Activated CD4-positive, alpha-beta memory T cell treated with anti-CD3 and anti-CD28 coated beads for 36 hours (primary cell): ENCODE measurements around the gene HIPK2. TPM values are rescaled to one million over a fixed set of nuclear protein-coding genes. Genes with fewer than 3 reads are reported as not detected.

Source experiments
- CTCF ChIA-PET: fragments of 350-600 bp; sonication (Branson Sonifier 250); formaldehyde crosslinking; loops from one replicate; lab custom pipeline; 2021; ENCODE audit warnings: antibody characterized with exemption, inconsistent platforms; lab: Charles Lee
- POLR2A ChIA-PET: fragments of 350-600 bp; sonication (Branson Sonifier 250); formaldehyde crosslinking; loops from one replicate; lab custom pipeline; 2021; ENCODE audit warnings: antibody characterized with exemption; lab: Charles Lee
- DNase-seq: peaks from one replicate; pipeline ENCODE4 v3.0.0-alpha.2; 2020
- H3K27ac Mint-ChIP-seq: one replicate; pipeline ENCODE4 v1.8.0; 2021; ENCODE audit warnings: mixed read lengths
- H3K27me3 Mint-ChIP-seq: one replicate; pipeline ENCODE4 v1.8.0; 2021; ENCODE audit warnings: mixed read lengths
- H3K36me3 Mint-ChIP-seq: one replicate; pipeline ENCODE4 v1.8.0; 2021; ENCODE audit warnings: mixed read lengths
- H3K4me1 Mint-ChIP-seq: one replicate; pipeline ENCODE4 v1.8.0; 2021; ENCODE audit warnings: low read depth, mixed read lengths
- H3K4me3 Mint-ChIP-seq: one replicate; pipeline ENCODE4 v1.8.0; 2021; ENCODE audit warnings: mild to moderate bottlenecking, mixed read lengths
- H3K9me3 Mint-ChIP-seq: one replicate; pipeline ENCODE4 v1.8.0; 2021; ENCODE audit warnings: mixed read lengths
- intact Hi-C: fragments of 100-400 bp; cut with micrococcal nuclease; formaldehyde crosslinking; loops from one replicate; pipeline ENCODE4 v1.15.1; 2023
- total RNA-seq, 2 experiments: library from RNA; stranded (reverse); gene quantifications; one replicate each; pipeline ENCODE4 v1.2.3, GENCODE V29; 2021

The HIPK2 gene
- total RNA-seq, 2 experiments from 2014 or later: 18.9 to 19.1 TPM

DNA sequence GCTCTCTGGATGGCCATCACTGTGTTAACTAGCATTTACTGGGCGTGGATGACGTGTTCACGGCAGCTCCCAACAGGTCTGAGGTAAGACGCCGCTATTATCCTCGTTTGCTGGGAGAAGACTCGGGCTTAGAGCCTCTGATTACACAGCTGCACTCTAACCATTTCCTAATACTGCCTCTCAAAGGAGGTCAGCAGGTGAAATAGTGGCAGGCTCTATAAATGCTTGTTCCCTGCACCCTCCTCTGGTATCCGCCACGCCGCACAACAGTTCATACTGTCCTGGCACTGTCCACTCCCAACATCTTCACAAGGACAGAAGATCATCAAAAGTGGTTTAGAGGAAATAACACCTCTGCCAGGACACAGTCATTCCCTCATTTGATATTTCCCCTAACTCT lies 28.3 kb downstream of the HIPK2 start:
- no peaks in the 10 kb centered on the region for H3K27me3 Mint-ChIP-seq
- H3K27ac Mint-ChIP-seq: no peak overlapping the region
- peaks cover 24% of the 10 kb centered on the region for H3K4me1 Mint-ChIP-seq
- no peaks in the 10 kb centered on the region for H3K36me3 Mint-ChIP-seq
- H3K9me3 Mint-ChIP-seq: no peaks in the 10 kb centered on the region
- ChIA-PET POLR2A (no interaction called here), CTCF (interaction anchor here (1.2 to 2.7 kb wide), 2 partner anchors 17 to 104 kb away, joined by 3 to 11 read pairs; no protein-coding TSS in a partner anchor)
- no peak for DNase-seq
- no peak overlapping the region for H3K4me3 Mint-ChIP-seq
- intact Hi-C loops: no loop called here

DNA sequence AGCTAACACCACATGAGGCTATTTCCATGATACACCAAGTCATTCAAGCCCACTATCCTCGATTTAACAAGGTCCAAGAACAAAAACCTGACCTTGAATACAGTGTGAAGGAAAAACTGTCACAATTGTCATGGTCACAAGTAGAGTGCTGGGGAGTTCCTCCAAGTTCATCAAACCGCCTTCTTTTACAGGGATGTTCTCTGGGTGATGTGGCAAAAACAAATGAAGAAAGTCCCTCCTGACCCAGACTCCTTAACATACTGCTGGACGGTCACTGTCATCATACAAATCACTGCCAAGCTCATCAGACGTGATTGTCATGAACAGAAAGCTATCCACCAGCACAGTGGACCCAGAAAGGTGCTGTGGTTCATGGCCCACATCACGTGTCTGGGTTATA lies 28.9 kb downstream of the HIPK2 start:
- intact Hi-C loops: no loop called here
- H3K4me3 Mint-ChIP-seq: no peak overlapping the region
- CTCF ChIA-PET: interaction anchor here (1.2 to 2.7 kb wide), 2 partner anchors 16 to 103 kb away, joined by 3 to 11 read pairs; no protein-coding TSS in a partner anchor
- H3K27me3 Mint-ChIP-seq: no peaks in the 10 kb centered on the region
- DNase-seq: no peak
- no peaks in the 10 kb centered on the region for H3K9me3 Mint-ChIP-seq
- peaks cover 19% of the 10 kb centered on the region for H3K4me1 Mint-ChIP-seq
- POLR2A ChIA-PET: no interaction called here
- H3K27ac Mint-ChIP-seq: no peak overlapping the region
- no peaks in the 10 kb centered on the region for H3K36me3 Mint-ChIP-seq

DNA sequence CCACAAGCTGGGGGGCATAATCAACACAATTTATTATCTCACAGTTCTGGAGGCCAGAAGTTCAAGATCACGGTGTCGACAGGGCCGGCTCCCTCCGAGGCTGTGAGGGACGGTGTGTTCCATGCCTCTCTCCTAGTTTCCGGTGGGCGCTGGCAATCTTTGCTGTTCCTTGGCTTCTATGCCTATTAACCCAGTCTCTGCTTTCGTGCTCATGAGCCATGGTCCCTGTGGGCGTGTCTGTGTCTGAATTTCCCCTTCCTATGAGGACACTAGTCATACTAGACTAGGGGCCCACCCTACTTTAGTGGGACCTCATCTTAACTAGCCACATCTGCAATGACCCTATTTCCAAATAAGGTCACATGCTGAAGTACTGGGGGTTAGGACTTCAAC lies 29.4 kb downstream of the HIPK2 start:
- Mint-ChIP-seq H3K4me3 (no peak overlapping the region), H3K36me3 (no peaks in the 10 kb centered on the region), H3K27ac (no peak overlapping the region), H3K4me1 (peaks cover 19% of the 10 kb centered on the region), H3K27me3 (no peaks in the 10 kb centered on the region), H3K9me3 (no peaks in the 10 kb centered on the region)
- ChIA-PET POLR2A (no interaction called here), CTCF (interaction anchor here (1.4 to 2.7 kb wide), 2 partner anchors 103 to 130 kb away, joined by 3 to 11 read pairs; no protein-coding TSS in a partner anchor)
- DNase-seq: no peak
- intact Hi-C loops: no loop called here

DNA sequence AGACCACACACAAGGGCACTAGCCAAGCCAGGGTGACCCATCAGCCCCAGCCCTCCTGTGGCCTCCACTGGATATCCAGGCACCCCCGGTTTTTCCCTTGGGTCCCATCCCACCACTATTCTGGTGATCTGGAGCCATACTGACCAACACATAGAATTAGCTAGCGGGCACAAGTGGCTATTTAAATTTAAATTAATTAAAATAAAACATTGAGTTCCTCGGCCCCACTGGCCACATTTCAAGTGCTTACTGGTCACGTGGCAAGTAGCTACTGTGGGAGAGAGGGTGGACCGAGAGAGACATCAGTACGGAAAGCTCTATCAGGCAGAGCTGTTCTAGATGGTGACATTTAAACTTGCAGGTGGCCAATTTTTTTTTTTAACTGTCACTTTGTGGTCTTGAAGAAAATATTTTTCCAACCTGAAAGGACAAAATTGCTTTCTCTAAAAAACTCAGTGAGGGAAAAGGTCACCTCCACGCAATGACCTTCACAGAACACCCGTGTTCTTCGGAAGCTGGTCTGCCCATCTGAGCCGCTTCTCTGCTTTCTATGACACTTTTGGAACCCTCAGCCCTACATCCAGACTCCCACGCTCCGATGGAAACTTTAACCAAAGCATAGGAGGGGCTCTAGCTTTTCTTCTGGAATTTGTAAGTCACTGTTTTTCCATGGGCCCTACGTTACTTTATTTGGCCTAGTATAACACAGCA lies 30.0 kb downstream of the HIPK2 start:
- DNase-seq: no peak
- Mint-ChIP-seq H3K9me3 (no peaks in the 10 kb centered on the region), H3K27me3 (no peaks in the 10 kb centered on the region), H3K4me3 (no peak overlapping the region), H3K27ac (no peak overlapping the region), H3K4me1 (peaks cover 16% of the 10 kb centered on the region), H3K36me3 (no peaks in the 10 kb centered on the region)
- ChIA-PET POLR2A (no interaction called here), CTCF (interaction anchor here (1.4 to 2.7 kb wide), 2 partner anchors 102 to 129 kb away, joined by 3 to 11 read pairs; no protein-coding TSS in a partner anchor)
- intact Hi-C loops: no loop called here

DNA sequence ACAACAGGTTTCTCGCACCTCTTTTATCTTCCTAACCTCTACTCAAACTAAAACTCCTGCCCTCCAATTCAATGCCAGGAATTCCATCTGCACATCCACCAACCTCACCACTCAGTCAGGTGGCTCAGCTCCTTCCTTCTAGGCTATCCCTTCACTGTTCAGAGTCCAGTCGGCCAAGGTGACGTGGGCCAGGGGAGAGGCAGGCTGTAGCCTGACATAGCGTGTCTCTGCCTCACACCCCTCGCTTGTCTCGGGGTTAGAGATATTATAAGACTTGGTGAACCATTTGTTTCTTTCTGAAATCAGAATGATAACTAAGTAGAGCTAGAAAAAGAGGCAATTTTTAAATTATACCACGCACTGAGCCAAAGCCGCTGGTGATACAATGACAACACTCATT lies 31.1 kb downstream of the HIPK2 start:
- CTCF ChIA-PET: interaction anchor here (1.2 kb wide), 1 partner anchor 100 kb away, joined by 3 read pairs; no protein-coding TSS in a partner anchor
- no peak for DNase-seq
- no peak overlapping the region for H3K27ac Mint-ChIP-seq
- POLR2A ChIA-PET: no interaction called here
- H3K4me3 Mint-ChIP-seq: no peak overlapping the region
- H3K27me3 Mint-ChIP-seq: no peaks in the 10 kb centered on the region
- H3K36me3 Mint-ChIP-seq: no peaks in the 10 kb centered on the region
- peaks cover 11% of the 10 kb centered on the region for H3K4me1 Mint-ChIP-seq
- intact Hi-C loops: no loop called here
- H3K9me3 Mint-ChIP-seq: no peaks in the 10 kb centered on the region

DNA sequence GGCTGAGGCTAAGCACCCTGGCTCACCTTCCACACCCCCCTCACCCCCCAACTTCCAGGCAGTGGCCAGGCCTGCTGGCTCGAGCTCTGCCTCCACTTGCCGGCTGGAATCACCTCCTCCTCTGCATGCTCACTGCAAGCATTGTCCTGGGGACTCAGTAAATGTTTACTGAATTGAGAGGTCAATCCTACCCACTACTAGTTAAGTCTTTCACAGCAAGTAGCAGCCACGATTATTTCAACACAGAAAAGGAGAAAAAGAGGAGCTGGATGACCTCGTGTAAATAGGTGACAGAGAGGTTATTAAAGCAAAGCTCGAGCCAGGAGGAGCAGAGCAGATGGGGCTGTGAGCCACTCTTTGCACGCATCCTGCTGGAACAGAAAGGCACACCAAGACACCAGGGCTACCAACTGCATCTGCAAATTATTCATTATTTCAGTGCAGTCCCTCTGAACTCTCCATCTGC lies 32.1 kb downstream of the HIPK2 start:
- H3K36me3 Mint-ChIP-seq: no peaks in the 10 kb centered on the region
- intact Hi-C loops: no loop called here
- H3K4me1 Mint-ChIP-seq: peaks cover 6% of the 10 kb centered on the region
- DNase-seq: no peak
- H3K4me3 Mint-ChIP-seq: no peak overlapping the region
- no peaks in the 10 kb centered on the region for H3K27me3 Mint-ChIP-seq
- ChIA-PET POLR2A (no interaction called here), CTCF (interaction anchor here (1.2 to 1.3 kb wide), 2 partner anchors 99 to 100 kb away, joined by 3 to 6 read pairs; no protein-coding TSS in a partner anchor)
- no peak overlapping the region for H3K27ac Mint-ChIP-seq
- H3K9me3 Mint-ChIP-seq: no peaks in the 10 kb centered on the region

DNA sequence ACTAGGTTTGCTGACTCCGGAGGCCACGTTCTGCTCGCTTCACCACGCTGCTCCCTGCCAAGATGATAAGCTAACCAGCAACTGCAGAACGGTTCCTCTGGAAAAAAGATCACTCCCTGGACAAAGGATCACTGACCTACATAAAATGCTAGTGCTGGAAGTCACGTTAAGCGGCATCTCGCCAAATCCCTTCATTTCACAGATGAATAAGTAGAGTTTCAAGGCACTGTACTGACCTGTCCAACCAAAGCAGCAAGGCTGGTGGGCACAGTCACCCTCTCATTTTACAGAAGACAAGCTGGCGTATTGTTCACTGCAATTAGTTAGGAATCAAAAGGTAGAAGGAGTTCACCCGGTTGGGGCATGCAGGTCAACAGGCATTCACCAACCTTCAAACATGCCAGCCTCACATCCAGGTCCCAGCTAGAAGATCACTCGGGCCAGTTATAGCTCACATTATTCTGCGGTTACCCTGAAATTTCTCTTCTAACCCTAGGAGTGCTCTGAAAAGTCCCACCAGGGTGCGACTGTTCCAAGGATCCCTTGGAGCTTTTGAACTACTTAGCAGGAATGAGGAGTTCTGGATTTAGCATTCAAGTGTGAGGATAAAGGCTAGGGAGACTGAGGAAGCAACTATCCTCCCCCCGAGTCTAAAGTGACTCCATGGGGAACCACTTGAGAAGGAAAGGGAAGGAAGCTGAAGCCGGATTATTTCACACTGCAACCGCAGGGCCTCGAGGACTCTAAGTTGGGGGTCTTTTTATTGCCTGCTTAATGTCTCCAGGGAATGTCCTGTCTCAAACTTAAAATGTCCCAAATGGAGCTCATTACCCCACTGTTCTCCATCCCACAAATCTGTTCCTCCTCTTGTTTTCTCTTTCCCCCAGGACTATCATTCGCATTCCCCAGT lies 32.8 kb downstream of the HIPK2 start:
- intact Hi-C loops: no loop called here
- Mint-ChIP-seq H3K4me1 (peaks cover 2% of the 10 kb centered on the region), H3K4me3 (no peak overlapping the region), H3K27me3 (no peaks in the 10 kb centered on the region), H3K9me3 (no peaks in the 10 kb centered on the region), H3K27ac (no peak overlapping the region), H3K36me3 (no peaks in the 10 kb centered on the region)
- ChIA-PET CTCF (interaction anchor here (1.3 kb wide), 1 partner anchor 99 kb away, joined by 6 read pairs; no protein-coding TSS in a partner anchor), POLR2A (no interaction called here)
- DNase-seq: no peak

DNA sequence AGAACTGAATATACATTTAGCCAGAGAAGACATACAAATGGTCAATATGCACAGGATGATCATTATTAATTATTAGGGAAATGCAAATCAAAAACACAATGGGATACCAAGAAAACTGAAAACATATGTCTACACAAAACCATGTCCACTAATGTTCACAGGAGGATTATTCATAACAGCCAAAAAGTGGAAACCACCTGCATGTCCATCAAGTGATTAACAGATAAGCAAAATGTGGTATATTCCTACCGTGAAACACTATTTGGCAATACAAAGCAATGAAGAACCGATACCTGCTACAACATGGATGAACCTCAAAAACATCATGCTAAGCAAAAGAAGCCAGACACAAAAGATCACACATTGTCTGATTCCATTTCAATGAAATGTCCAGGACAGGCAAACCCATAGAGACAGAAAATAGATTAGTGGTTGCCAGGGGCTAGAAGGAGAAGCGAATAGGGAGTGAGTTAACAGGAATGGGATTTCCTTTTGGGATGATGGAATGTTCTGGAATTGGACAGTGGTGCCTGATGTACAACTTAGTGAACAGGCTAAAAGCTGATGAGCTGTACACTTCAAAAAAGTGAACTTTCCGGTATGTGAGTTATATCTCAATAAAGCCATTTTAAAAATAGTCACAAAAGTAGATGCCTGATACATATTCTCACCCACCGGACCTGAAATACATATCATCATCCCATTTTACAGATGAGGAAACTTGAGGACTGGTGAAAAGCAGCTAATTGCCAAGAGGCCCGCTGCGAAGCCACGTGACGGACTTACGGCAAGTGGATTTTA lies 33.6 kb downstream of the HIPK2 start:
- DNase-seq: no peak
- POLR2A ChIA-PET: no interaction called here
- Mint-ChIP-seq H3K27ac (no peak overlapping the region), H3K9me3 (no peaks in the 10 kb centered on the region), H3K4me1 (peaks cover 2% of the 10 kb centered on the region), H3K27me3 (no peaks in the 10 kb centered on the region), H3K4me3 (no peak overlapping the region), H3K36me3 (no peaks in the 10 kb centered on the region)
- intact Hi-C loops: no loop called here
- CTCF ChIA-PET: interaction anchor here (1.3 kb wide), 1 partner anchor 99 kb away, joined by 6 read pairs; no protein-coding TSS in a partner anchor

DNA sequence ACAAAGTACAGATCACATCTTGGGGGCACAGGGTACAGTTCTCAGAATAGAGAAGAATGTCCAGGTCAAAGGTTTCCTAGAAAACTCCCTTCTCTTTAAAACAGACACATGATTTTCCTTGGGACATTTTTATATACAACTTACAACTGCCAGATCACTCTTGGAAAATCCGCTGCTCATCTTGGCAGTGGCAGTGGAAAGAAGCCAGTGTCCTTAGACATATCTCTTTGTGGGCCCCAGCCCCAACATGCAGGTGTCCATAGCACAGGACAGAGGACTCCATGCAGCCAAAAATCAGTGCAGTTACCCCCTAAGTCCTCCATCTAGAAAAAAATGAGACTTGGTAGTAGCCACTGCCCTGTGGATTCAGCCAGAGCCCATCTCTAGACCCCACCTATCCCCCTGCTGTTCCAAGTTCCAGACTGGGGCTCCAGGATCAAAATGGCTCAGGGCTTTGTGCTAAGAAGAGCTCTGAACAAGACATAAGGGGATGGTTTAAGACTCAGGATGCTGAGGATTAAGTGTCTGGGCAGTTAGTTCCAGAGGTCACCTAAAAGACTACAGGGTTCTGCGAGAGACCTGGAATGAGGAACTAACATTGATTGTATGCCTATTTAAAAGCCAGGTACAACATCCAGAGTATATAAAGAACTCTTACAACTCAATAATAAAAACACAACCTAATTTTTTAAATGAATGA lies 34.4 kb downstream of the HIPK2 start:
- POLR2A ChIA-PET: no interaction called here
- H3K9me3 Mint-ChIP-seq: no peaks in the 10 kb centered on the region
- intact Hi-C loops: no loop called here
- H3K4me1 Mint-ChIP-seq: peaks cover 8% of the 10 kb centered on the region
- DNase-seq: no peak
- H3K4me3 Mint-ChIP-seq: no peak overlapping the region
- no peaks in the 10 kb centered on the region for H3K27me3 Mint-ChIP-seq
- no peaks in the 10 kb centered on the region for H3K36me3 Mint-ChIP-seq
- H3K27ac Mint-ChIP-seq: no peak overlapping the region
- CTCF ChIA-PET: no interaction called here

DNA sequence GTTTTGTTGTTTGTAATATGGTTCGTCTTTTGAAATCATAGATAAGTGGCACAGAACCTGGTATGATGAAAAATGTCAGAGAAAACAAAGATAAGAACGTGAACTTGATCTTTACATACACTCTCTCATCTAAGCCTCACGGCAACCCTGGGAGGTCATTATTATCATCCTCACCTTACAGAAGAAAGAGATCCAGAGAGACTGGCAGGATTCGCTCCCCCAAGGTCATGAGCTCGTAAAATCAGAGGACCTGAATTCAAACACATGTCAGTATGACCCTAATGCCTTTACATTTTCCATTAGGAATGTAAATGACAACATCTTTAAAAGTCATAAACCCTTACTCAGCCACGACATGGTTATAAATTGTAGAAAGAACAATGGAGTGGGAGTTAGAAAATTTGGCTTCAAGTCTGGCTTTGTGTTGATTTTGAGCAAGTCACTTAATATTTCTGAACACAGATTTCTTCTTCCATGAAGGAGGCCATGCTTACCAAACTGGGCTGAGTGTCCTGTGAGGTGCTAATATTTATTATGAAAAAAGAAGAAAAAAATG lies 35.9 kb downstream of the HIPK2 start:
- no peak overlapping the region for H3K27ac Mint-ChIP-seq
- intact Hi-C loops: no loop called here
- ChIA-PET POLR2A (no interaction called here), CTCF (no interaction called here)
- no peaks in the 10 kb centered on the region for H3K36me3 Mint-ChIP-seq
- H3K4me1 Mint-ChIP-seq: peaks cover 23% of the 10 kb centered on the region
- no peaks in the 10 kb centered on the region for H3K27me3 Mint-ChIP-seq
- H3K4me3 Mint-ChIP-seq: no peak overlapping the region
- no peaks in the 10 kb centered on the region for H3K9me3 Mint-ChIP-seq
- no peak for DNase-seq

DNA sequence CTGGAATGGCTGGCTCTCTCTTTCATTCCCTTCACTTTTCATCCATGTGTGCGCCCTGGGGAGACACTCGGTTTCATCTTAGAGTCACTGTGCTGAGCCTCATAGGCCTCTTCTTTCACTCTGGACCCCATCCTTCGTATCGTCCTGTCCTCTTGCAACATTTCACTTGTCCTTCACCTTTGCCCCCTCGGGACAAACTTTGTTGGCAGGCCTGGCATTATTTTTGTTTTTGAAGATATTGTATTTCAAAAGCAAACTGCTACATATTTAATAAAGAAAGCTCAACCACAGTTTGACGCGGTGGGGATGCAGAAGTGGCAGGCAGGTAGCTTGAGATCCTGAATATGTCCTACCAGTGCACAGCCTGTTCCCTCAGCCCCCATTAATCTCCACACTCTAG lies 36.6 kb downstream of the HIPK2 start:
- intact Hi-C loops: no loop called here
- DNase-seq: no peak
- Mint-ChIP-seq H3K4me3 (no peak overlapping the region), H3K4me1 (peaks cover 28% of the 10 kb centered on the region), H3K27ac (no peak overlapping the region), H3K36me3 (no peaks in the 10 kb centered on the region), H3K9me3 (no peaks in the 10 kb centered on the region), H3K27me3 (no peaks in the 10 kb centered on the region)
- POLR2A ChIA-PET: interaction anchor here (0.6 kb wide), 1 partner anchor 24 kb away, joined by 3 read pairs; no protein-coding TSS in a partner anchor
- CTCF ChIA-PET: no interaction called here
